Mesendoderm (in vitro differentiated cells): ENCODE measurements around the gene NPAT.

ENCODE experiments used
- DNase-seq: peaks from one replicate; pipeline ENCODE4 v3.0.0; 2013
- H2AK5ac ChIP-seq: 2 replicates; pipeline ENCODE4 v1.6.1; 2013; ENCODE audit warnings: low read length, inconsistent platforms
- H2BK120ac ChIP-seq: 2 replicates; pipeline ENCODE4 v1.6.1; 2013; ENCODE audit warnings: low read depth, mild to moderate bottlenecking, low read length, moderate library complexity, mixed read lengths
- H2BK15ac ChIP-seq: replicated peaks from 2 replicates; pipeline ENCODE4 v1.6.1; 2013; ENCODE audit warnings: low read depth, mild to moderate bottlenecking, moderate library complexity
- H2BK5ac ChIP-seq: 2 replicates; pipeline ENCODE4 v1.6.1; 2013; ENCODE audit warnings: low read length, inconsistent platforms
- H3K18ac ChIP-seq: 2 replicates; pipeline ENCODE4 v1.6.1; 2013; ENCODE audit warnings: mild to moderate bottlenecking, low read length, mixed read lengths
- H3K23ac ChIP-seq: one replicate; pipeline ENCODE4 v1.6.1; 2013; ENCODE audit warnings: low read length
- H3K27ac ChIP-seq: 2 replicates; pipeline ENCODE4 v1.5.1; 2013; ENCODE audit warnings: low read depth, mild to moderate bottlenecking, inconsistent platforms, low read length, moderate library complexity
- H3K27me3 ChIP-seq: 2 replicates; pipeline ENCODE4 v1.6.1; 2013; ENCODE audit warnings: low read length, control low read depth, mild to moderate bottlenecking, inconsistent platforms; ENCODE audit not compliant: insufficient read depth, poor library complexity
- H3K36me3 ChIP-seq: 2 replicates; pipeline ENCODE4 v1.6.1; 2013; ENCODE audit warnings: low read length, inconsistent platforms; ENCODE audit not compliant: control insufficient read depth, insufficient read depth
- H3K4ac ChIP-seq: one replicate; pipeline ENCODE4 v1.6.1; 2013; ENCODE audit warnings: low read depth, mild to moderate bottlenecking, low read length, moderate library complexity
- H3K4me1 ChIP-seq: 2 replicates; pipeline ENCODE4 v1.6.1; 2013; ENCODE audit warnings: low read depth, low read length, inconsistent platforms; ENCODE audit not compliant: control insufficient read depth
- H3K4me2 ChIP-seq: 2 replicates; pipeline ENCODE4 v1.6.1; 2013; ENCODE audit warnings: low read length
- H3K4me3 ChIP-seq: 2 replicates; pipeline ENCODE4 v1.5.1; 2013; ENCODE audit warnings: mild to moderate bottlenecking, low read length
- H3K56ac ChIP-seq: one replicate; pipeline ENCODE4 v1.6.1; 2013; ENCODE audit warnings: low read length
- H3K79me1 ChIP-seq: 2 replicates; pipeline ENCODE4 v1.6.1; 2013; ENCODE audit warnings: low read length, inconsistent platforms
- H3K79me2 ChIP-seq: 2 replicates; pipeline ENCODE4 v1.6.1; 2013; ENCODE audit warnings: mild to moderate bottlenecking, low read length; ENCODE audit not compliant: control insufficient read depth, insufficient read depth
- H3K9ac ChIP-seq: 2 replicates; pipeline ENCODE4 v1.6.1; 2013; ENCODE audit warnings: low read length, inconsistent platforms
- H4K5ac ChIP-seq: one replicate; pipeline ENCODE4 v1.6.1; 2013; ENCODE audit warnings: low read length
- H4K8ac ChIP-seq: one replicate; pipeline ENCODE4 v1.6.1; 2013; ENCODE audit warnings: low read depth, mild to moderate bottlenecking, control low read depth, low read length, moderate library complexity
- WGBS: extraction: QIAGEN DNeasy Blood & Tissue Kit; methylation state at CpG from one replicate; pipeline ENCODE4 v1.1.7; 2013; ENCODE audit warnings: low lambda C conversion rate, missing lambda C conversion rate; ENCODE audit not compliant: insufficient coverage; ENCODE audit errors: extremely low coverage; 5-methylcytosine and 5-hydroxymethylcytosine counted together

The NPAT gene

GRCh38 chr11:108206171-108206570 is 16.3 kb downstream of the NPAT start:
- Histone ChIP-seq H4K8ac (no peak overlapping the region), H3K9ac (no peak overlapping the region), H3K79me2 (peaks cover 39% of the 10 kb centered on the region), H2BK120ac (no peak overlapping the region), H3K4ac (no peak overlapping the region), H3K56ac (no peak overlapping the region), H2BK15ac (no peak overlapping the region), H3K27ac (no peak overlapping the region), H4K5ac (no peak overlapping the region), H2BK5ac (no peak overlapping the region), H3K18ac (no peak overlapping the region), H3K23ac (no peak overlapping the region), H3K36me3 (peaks cover 2% of the 10 kb centered on the region), H3K4me1 (no peaks in the 10 kb centered on the region), H3K27me3 (no peaks in the 10 kb centered on the region), H3K79me1 (peaks cover 21% of the 10 kb centered on the region), H3K4me2 (no peak overlapping the region), H2AK5ac (no peak overlapping the region), H3K4me3 (no peak overlapping the region)
- no CpG with 5 or more reads among the region's 6 CpGs for WGBS
- DNase-seq, result no peak

- Histone ChIP-seq H3K27me3 (no peaks in the 10 kb centered on the region), H3K4ac (no peak overlapping the region), H2BK5ac (no peak overlapping the region), H3K56ac (no peak overlapping the region), H3K9ac (no peak overlapping the region), H2BK15ac (no peak overlapping the region), H3K23ac (no peak overlapping the region), H4K5ac (no peak overlapping the region), H3K79me2 (peaks cover 36% of the 10 kb centered on the region), H2AK5ac (no peak overlapping the region), H2BK120ac (no peak overlapping the region), H3K18ac (no peak overlapping the region), H3K79me1 (peaks cover 26% of the 10 kb centered on the region), H4K8ac (no peak overlapping the region), H3K36me3 (peaks cover 2% of the 10 kb centered on the region), H3K4me2 (no peak overlapping the region), H3K27ac (no peak overlapping the region), H3K4me1 (peaks cover 4% of the 10 kb centered on the region), H3K4me3 (no peak overlapping the region)
- DNase-seq, result no peak
- no CpG with 5 or more reads among the region's 4 CpGs for WGBS
Observed at GRCh38 chr11:108204929-108205499, 17.4 kb downstream of the NPAT start.

- no peak overlapping the region for H2BK15ac ChIP-seq
- no peak overlapping the region for H3K4me2 ChIP-seq
- no peak overlapping the region for H2BK120ac ChIP-seq
- H3K36me3 ChIP-seq, result peaks cover 2% of the 10 kb centered on the region
- no CpG with 5 or more reads among the region's 9 CpGs for WGBS
- H3K4me3 ChIP-seq, result no peak overlapping the region
- no peak overlapping the region for H3K4ac ChIP-seq
- peaks cover 36% of the 10 kb centered on the region for H3K79me2 ChIP-seq
- no peak overlapping the region for H3K56ac ChIP-seq
- H4K5ac ChIP-seq, result no peak overlapping the region
- H3K18ac ChIP-seq, result no peak overlapping the region
- no peak for DNase-seq
- H2AK5ac ChIP-seq, result no peak overlapping the region
- no peaks in the 10 kb centered on the region for H3K27me3 ChIP-seq
- no peak overlapping the region for H3K23ac ChIP-seq
- H3K79me1 ChIP-seq, result peaks cover 26% of the 10 kb centered on the region
- no peak overlapping the region for H3K27ac ChIP-seq
- H4K8ac ChIP-seq, result no peak overlapping the region
- H3K4me1 ChIP-seq, result peaks cover 4% of the 10 kb centered on the region
- no peak overlapping the region for H2BK5ac ChIP-seq
- no peak overlapping the region for H3K9ac ChIP-seq
Observed at GRCh38 chr11:108204376-108204775, 18.1 kb downstream of the NPAT start.

- Histone ChIP-seq H4K8ac (no peak overlapping the region), H3K23ac (no peak overlapping the region), H3K27me3 (no peaks in the 10 kb centered on the region), H3K4me3 (no peak overlapping the region), H2BK5ac (no peak overlapping the region), H3K79me1 (peaks cover 26% of the 10 kb centered on the region), H3K4me2 (no peak overlapping the region), H2BK15ac (no peak overlapping the region), H4K5ac (no peak overlapping the region), H3K56ac (no peak overlapping the region), H3K27ac (no peak overlapping the region), H3K18ac (no peak overlapping the region), H2AK5ac (no peak overlapping the region), H3K4me1 (peaks cover 4% of the 10 kb centered on the region), H3K4ac (no peak overlapping the region), H3K79me2 (peaks cover 37% of the 10 kb centered on the region), H3K36me3 (peaks cover 2% of the 10 kb centered on the region), H2BK120ac (no peak overlapping the region), H3K9ac (no peak overlapping the region)
- no peak for DNase-seq
- WGBS, result no CpG with 5 or more reads among the region's 2 CpGs
Observed at GRCh38 chr11:108203075-108203474, 19.4 kb downstream of the NPAT start.

DNA sequence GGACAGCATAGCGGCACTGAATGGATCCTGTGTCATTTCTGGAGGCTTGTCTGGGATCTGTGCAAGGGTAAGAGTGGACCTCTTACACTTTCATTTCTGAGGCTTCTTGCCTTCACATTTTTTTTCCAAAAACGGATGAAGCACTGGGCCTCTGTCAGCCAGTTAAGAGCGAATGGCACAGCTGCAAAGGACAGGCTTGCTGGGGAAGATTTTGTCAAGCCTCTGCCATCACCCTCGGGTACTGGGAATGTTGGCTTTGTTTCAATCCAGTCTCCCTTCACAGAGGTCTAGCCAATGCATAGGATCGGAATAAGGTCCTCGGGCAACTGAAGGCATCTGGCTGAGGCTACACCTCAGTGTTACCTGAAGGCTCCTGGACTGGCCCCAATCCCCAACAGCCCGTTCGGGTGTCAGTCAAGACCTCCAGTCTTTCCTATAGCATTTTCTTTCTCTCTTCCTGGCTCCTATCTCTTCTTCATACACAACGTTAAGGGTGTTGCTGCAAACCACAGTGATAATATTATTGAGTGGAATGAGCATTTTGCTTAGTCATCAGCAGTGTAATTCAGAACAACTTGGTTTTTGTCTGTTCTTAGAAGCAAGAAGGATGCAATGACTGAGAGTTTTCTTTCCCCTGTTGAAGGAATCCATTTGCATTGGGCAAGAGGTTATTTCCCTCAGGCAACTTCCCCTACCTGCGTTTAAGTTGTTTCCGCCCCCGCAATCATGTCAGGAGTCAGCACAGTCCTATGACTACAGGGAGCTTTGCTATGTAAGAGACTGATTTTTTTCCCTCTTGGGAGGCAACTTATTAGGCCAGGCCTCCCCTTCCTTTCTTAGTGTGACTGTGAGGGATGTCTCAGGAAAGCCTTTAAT is 22.8 kb downstream of the NPAT start:
- peak overlapping the region; percentile 34 for H3K18ac ChIP-seq
- no peak overlapping the region for H3K4me2 ChIP-seq
- peak; percentile 74 for DNase-seq
- no peak overlapping the region for H4K8ac ChIP-seq
- H3K56ac ChIP-seq, result no peak overlapping the region
- no peak overlapping the region for H3K4me3 ChIP-seq
- H3K4me1 ChIP-seq, result peaks cover 4% of the 10 kb centered on the region
- H3K27me3 ChIP-seq, result no peaks in the 10 kb centered on the region
- no peak overlapping the region for H2BK5ac ChIP-seq
- H3K9ac ChIP-seq, result no peak overlapping the region
- H4K5ac ChIP-seq, result no peak overlapping the region
- H3K79me2 ChIP-seq, result peaks cover 25% of the 10 kb centered on the region
- H3K36me3 ChIP-seq, result peaks cover 1% of the 10 kb centered on the region
- no peak overlapping the region for H2BK15ac ChIP-seq
- no peak overlapping the region for H3K4ac ChIP-seq
- no peak overlapping the region for H3K23ac ChIP-seq
- peaks cover 16% of the 10 kb centered on the region for H3K79me1 ChIP-seq
- WGBS, result no CpG with 5 or more reads among the region's 12 CpGs
- no peak overlapping the region for H2BK120ac ChIP-seq
- H3K27ac ChIP-seq, result no peak overlapping the region
- no peak overlapping the region for H2AK5ac ChIP-seq
